Neural crest cell (in vitro differentiated cells): Measurements from ENCODE around the gene DNAH17. TPM values are rescaled to one million over a fixed set of nuclear protein-coding genes. Genes with fewer than 3 reads are reported as not detected.
A peak's percentile ranks its signal among the peaks of the same experiment; 100 is the strongest.

Source experiments
- DNase-seq: peaks from one replicate; pipeline ENCODE4 v3.0.0; 2021; ENCODE audit warnings: low read depth, mixed read lengths, low spot score
- H3K27ac Mint-ChIP-seq: one replicate; pipeline ENCODE4 v1.8.0; 2021; ENCODE audit warnings: mild to moderate bottlenecking, mixed read lengths; ENCODE audit not compliant: unreplicated experiment
- H3K27me3 Mint-ChIP-seq: 2 replicates; pipeline ENCODE4 v1.8.0; 2021; ENCODE audit warnings: low read depth, mild to moderate bottlenecking, mixed read lengths
- H3K36me3 Mint-ChIP-seq: 2 replicates; pipeline ENCODE4 v1.8.0; 2021; ENCODE audit warnings: low read depth, mild to moderate bottlenecking, mixed read lengths
- H3K4me1 Mint-ChIP-seq: 2 replicates; pipeline ENCODE4 v1.8.0; 2021; ENCODE audit warnings: mixed read lengths
- H3K4me3 Mint-ChIP-seq: one replicate; pipeline ENCODE4 v1.8.0; 2021; ENCODE audit warnings: mild to moderate bottlenecking, mixed read lengths
- H3K9me3 Mint-ChIP-seq: 2 replicates; pipeline ENCODE4 v1.8.0; 2021; ENCODE audit warnings: mixed read lengths
- total RNA-seq: library from RNA; stranded (reverse); gene quantifications from 2 replicates; pipeline ENCODE4 v1.2.1, GENCODE V29; 2021
- TF ChIP-seq, protein P1 (sequence below): fragments of 200-600 bp; sonication (generic); conservative IDR thresholded peaks from 2 replicates; pipeline ENCODE4 v1.5.0; 2021; ENCODE audit warnings: antibody characterized with exemption, mild to moderate bottlenecking

DNAH17 gene
- total RNA-seq, 1 donor from 2014 or later = 0.09 TPM

DNA sequence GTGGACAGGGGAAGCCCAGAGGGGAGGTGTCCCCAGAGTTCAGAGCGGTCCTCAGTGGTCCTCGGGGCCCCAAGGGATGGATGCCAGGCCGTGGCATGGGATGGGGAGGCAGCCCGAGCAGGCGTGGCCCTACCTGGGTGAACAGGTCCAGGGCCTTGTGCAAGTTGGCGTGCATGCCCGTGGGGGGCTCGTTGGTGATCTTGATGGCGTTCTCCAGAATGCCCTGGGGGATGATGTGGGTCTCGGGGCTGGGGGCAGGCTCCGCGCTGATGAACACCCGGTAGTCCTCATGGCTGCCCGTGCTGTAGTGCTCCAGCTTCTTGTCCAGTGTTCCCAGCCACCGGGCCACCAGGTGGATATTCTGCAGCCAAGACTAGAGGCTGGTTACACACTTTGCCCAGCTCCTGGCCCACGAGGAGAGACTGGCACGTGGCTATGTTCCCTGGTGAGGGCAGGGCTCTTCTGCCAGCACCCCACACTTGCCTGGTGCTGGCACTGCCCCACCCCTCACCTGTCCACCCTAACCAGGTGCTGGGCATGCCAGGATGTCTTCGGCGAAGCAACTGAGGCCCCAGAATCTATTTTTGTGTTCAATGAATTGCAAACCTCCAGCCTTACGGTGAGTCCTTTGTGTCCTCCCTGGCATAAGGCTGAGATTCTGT is 139.6 kb downstream of the DNAH17 start:
- H3K27ac Mint-ChIP-seq = no peak overlapping the region
- H3K27me3 Mint-ChIP-seq = peaks cover 4% of the 10 kb centered on the region
- no peaks in the 10 kb centered on the region for H3K36me3 Mint-ChIP-seq
- no peaks in the 10 kb centered on the region for H3K4me1 Mint-ChIP-seq
- no peak overlapping the region for H3K4me3 Mint-ChIP-seq
- no peak for DNase-seq
- TF ChIP-seq, protein P1, sequence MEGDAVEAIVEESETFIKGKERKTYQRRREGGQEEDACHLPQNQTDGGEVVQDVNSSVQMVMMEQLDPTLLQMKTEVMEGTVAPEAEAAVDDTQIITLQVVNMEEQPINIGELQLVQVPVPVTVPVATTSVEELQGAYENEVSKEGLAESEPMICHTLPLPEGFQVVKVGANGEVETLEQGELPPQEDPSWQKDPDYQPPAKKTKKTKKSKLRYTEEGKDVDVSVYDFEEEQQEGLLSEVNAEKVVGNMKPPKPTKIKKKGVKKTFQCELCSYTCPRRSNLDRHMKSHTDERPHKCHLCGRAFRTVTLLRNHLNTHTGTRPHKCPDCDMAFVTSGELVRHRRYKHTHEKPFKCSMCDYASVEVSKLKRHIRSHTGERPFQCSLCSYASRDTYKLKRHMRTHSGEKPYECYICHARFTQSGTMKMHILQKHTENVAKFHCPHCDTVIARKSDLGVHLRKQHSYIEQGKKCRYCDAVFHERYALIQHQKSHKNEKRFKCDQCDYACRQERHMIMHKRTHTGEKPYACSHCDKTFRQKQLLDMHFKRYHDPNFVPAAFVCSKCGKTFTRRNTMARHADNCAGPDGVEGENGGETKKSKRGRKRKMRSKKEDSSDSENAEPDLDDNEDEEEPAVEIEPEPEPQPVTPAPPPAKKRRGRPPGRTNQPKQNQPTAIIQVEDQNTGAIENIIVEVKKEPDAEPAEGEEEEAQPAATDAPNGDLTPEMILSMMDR = no peak
- peaks cover 2% of the 10 kb centered on the region for H3K9me3 Mint-ChIP-seq

DNA sequence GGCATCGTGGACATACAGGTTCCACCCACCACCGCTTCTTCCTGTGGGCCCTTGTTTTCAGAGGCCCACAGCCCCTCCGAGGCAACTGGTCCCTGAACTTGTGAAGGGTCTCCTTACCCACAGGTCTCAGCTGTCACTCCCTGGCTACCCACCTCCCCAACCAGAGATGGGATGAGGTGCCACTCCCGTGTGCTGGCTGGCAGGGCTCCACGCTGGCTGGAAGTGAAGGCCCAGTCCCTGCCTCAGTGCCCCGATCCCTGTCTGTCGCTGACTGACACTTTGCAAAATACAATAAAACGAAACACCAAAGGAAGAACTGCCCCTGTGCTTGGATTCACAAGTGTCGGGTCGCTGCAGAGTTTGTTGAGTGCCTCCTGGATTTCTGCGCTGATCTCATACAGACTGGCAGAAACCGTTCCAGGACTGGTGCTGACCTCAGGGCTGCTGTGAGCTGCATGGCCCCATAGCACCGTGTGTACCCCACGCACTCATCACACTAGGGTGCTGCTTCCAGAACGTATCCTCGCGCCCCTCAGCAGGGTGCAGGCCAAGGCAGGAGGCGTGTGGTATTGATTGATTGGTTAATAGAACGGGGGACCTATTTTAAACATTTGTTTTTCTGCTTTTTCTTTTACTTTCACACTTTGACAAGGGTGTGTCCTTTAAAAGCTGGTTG is 141.7 kb downstream of the DNAH17 start:
- H3K9me3 Mint-ChIP-seq = peaks cover 2% of the 10 kb centered on the region
- DNase-seq = no peak
- H3K27ac Mint-ChIP-seq = no peak overlapping the region
- no peaks in the 10 kb centered on the region for H3K36me3 Mint-ChIP-seq
- TF ChIP-seq, protein P1 = no peak
- no peak overlapping the region for H3K4me3 Mint-ChIP-seq
- peaks cover 4% of the 10 kb centered on the region for H3K27me3 Mint-ChIP-seq
- H3K4me1 Mint-ChIP-seq = no peaks in the 10 kb centered on the region

DNA sequence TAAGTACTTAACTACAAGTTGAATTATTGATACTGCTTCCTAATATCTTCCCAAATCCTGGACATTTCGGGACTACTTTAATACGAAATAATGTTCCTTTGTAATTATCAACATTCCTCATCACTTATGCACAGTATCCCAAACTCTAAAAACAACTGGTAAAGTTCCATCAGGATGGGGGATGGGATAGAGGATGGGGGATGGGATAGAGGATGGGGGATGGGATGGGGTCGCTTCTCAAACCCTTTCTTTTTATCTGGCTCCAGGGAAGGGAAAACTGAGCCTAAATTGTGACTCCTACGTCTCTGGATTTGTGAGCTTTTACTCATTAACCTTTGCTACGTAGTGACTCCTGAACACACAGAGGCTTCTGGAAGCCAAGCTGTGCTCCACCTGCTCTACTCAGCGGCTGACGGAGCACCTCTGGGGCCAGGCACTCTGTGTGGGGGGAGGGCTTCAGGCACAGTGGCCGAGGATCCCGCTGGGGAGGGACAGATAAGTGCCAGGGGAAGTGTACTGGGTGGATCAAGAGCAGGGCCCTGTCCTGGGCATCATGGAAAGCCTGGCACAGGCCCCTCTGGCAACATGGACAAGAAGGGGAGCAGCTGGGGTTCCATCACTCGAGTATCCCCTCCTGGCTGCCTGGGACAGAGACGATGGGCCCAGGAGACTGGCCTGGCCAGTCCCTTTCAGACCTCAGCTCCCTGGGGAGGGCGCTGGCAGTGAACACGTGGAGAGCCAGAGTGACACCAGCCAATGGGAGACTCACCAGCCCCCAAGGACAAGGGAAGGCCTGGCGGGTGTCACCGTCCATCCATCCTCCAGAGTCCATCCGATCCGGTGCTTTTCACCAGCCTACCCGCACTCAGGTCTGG is 142.5 kb downstream of the DNAH17 start:
- DNase-seq = no peak
- H3K4me1 Mint-ChIP-seq = no peaks in the 10 kb centered on the region
- H3K4me3 Mint-ChIP-seq = no peak overlapping the region
- H3K27ac Mint-ChIP-seq = no peak overlapping the region
- TF ChIP-seq, protein P1 = no peak
- H3K9me3 Mint-ChIP-seq = peaks cover 2% of the 10 kb centered on the region
- H3K27me3 Mint-ChIP-seq = peaks cover 4% of the 10 kb centered on the region
- no peaks in the 10 kb centered on the region for H3K36me3 Mint-ChIP-seq

DNA sequence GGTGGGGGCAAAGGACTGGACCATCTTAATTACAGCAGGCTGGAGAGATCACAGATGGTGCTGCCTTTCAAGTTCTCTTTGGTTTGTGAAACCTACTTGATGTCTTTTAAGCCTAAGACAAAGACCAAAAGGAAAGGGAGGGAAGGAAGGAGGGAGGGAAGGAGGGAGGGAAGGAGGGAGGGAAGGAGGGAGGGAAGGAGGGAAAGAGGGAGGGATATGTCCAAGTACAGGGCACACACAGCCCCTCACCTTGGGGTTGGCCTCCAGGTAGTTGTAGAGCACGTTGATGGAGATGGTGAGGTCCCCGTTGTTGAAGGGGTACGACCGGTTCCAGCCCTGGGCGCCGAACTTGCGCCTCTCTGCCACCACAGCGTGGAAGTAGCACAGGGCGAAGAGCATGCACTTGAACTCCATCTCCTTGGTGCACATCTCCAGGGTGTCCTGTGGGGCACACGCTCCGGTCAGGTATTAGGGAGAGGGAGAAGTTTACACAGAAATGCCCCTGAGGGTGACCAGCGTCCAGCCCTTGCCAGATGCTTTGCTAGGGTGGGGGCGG is 143.3 kb downstream of the DNAH17 start:
- H3K27ac Mint-ChIP-seq = no peak overlapping the region
- peak overlapping the region; percentile 38 for H3K4me3 Mint-ChIP-seq
- peaks cover 4% of the 10 kb centered on the region for H3K27me3 Mint-ChIP-seq
- H3K9me3 Mint-ChIP-seq = no peaks in the 10 kb centered on the region
- no peak for DNase-seq
- TF ChIP-seq, protein P1 = no peak
- peaks cover 2% of the 10 kb centered on the region for H3K4me1 Mint-ChIP-seq
- no peaks in the 10 kb centered on the region for H3K36me3 Mint-ChIP-seq

DNA sequence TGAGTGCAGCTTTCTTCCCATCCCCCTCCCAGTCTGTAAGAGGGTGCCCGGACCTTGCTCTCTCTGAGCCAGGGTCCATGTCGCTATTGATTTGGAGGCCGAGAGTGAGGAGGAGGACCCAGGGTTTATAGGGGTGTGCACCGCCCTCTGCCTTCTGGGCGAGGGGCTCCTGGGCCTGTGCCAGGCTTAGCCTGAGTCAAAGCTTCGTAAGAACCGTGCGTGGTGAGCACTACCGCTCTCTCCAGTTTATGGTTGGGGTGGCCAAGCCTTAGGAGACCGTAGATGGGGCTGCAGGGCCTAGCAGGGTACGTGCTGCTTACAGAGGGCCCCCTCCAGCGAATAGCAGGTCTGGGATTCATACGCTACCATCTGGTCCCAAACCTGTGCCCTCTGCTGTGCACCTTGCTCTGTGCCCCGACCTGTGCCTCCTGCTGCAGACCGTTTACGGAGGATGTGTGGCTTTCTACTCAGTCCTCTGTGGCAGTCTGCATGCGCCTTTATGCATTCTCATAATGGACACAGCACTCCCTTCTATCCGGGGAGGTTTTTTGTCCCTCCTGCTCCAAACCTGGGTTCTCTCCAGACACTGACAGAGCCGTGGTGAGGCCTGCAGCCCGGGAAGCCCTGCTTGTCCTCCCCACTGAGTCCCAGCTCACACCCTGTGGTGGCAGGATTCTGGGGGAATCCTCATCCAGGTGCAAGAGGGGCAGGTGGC is 144.0 kb downstream of the DNAH17 start:
- Mint-ChIP-seq H3K27ac (no peak overlapping the region), H3K9me3 (no peaks in the 10 kb centered on the region), H3K27me3 (peaks cover 4% of the 10 kb centered on the region), H3K36me3 (no peaks in the 10 kb centered on the region), H3K4me1 (peaks cover 9% of the 10 kb centered on the region), H3K4me3 (peak overlapping the region; percentile 38)
- TF ChIP-seq, protein P1 = no peak
- DNase-seq = no peak
